GM23338 (cell line): ENCODE results near the gene KCNK15. TPM values are rescaled to one million over a fixed set of nuclear protein-coding genes. Genes with fewer than 3 reads are reported as not detected.

ENCODE experiments used
- ATAC-seq: fragments of 200-7000 bp; cut with Tn5 transposase; 3 replicates; pipeline ENCODE4 v1.9.1; 2020
- DNase-seq: peaks from one replicate; pipeline ENCODE4 v3.0.0-alpha.2; 2015; ENCODE audit warnings: low spot score
- H2AFZ ChIP-seq: fragments of 200-600 bp; sonication (generic); 2 replicates; pipeline ENCODE4 v1.8.0; 2016; ENCODE audit warnings: antibody characterized with exemption, mild to moderate bottlenecking, moderate library complexity
- H3F3A ChIP-seq: fragments of 200-600 bp; sonication (generic); replicated peaks from 2 replicates; pipeline ENCODE4 v1.8.0; 2017; ENCODE audit warnings: antibody characterized with exemption, mixed run types, low read depth
- H3K27ac ChIP-seq: fragments of 200-600 bp; sonication (generic); 2 replicates; pipeline ENCODE4 v1.6.1; 2016; ENCODE audit warnings: low read depth
- H3K27me3 ChIP-seq: fragments of 200-600 bp; sonication (generic); 2 replicates; pipeline ENCODE4 v1.8.0; 2016; ENCODE audit warnings: mild to moderate bottlenecking, mixed run types, moderate library complexity; ENCODE audit not compliant: insufficient read depth
- H3K36me3 ChIP-seq: fragments of 200-600 bp; sonication (generic); 2 replicates; pipeline ENCODE4 v1.8.0; 2016; ENCODE audit warnings: mild to moderate bottlenecking; ENCODE audit not compliant: insufficient read depth
- H3K4me1 ChIP-seq: fragments of 200-600 bp; sonication (generic); 2 replicates; pipeline ENCODE4 v1.8.0; 2016; ENCODE audit warnings: mild to moderate bottlenecking, moderate library complexity; ENCODE audit not compliant: insufficient read depth
- H3K4me2 ChIP-seq: fragments of 200-600 bp; sonication (generic); 2 replicates; pipeline ENCODE4 v1.7.1; 2017; ENCODE audit warnings: mixed run types
- H3K4me3 ChIP-seq: fragments of 200-600 bp; sonication (generic); 2 replicates; pipeline ENCODE4 v1.6.1; 2016; ENCODE audit warnings: mixed run types
- H3K79me2 ChIP-seq: fragments of 200-600 bp; sonication (generic); replicated peaks from 2 replicates; pipeline ENCODE4 v1.8.0; 2017; ENCODE audit warnings: mild to moderate bottlenecking; ENCODE audit not compliant: insufficient read depth
- H3K9me2 ChIP-seq: fragments of 200-600 bp; sonication (generic); 2 replicates; pipeline ENCODE4 v1.8.0; 2017; ENCODE audit not compliant: insufficient read depth
- H4K20me1 ChIP-seq: fragments of 200-600 bp; sonication (generic); replicated peaks from 2 replicates; pipeline ENCODE4 v1.8.0; 2017; ENCODE audit warnings: mild to moderate bottlenecking; ENCODE audit not compliant: insufficient read depth
- H3K27ac Mint-ChIP-seq: 2 replicates; pipeline ENCODE4 v1.8.0; 2020; ENCODE audit warnings: inconsistent platforms, mild to moderate bottlenecking, moderate library complexity, mixed read lengths
- H3K27me3 Mint-ChIP-seq: 3 replicates; pipeline ENCODE4 v1.8.0; 2022; ENCODE audit warnings: low read depth, mild to moderate bottlenecking, moderate library complexity, mixed read lengths, inconsistent platforms; ENCODE audit not compliant: insufficient read depth, poor library complexity
- H3K36me3 Mint-ChIP-seq: 3 replicates; pipeline ENCODE4 v1.8.0; 2021; ENCODE audit warnings: low read depth, mild to moderate bottlenecking, inconsistent platforms, moderate library complexity, mixed read lengths
- H3K4me1 Mint-ChIP-seq: 3 replicates; pipeline ENCODE4 v1.8.0; 2020; ENCODE audit warnings: mild to moderate bottlenecking, inconsistent platforms, mixed read lengths
- H3K4me3 Mint-ChIP-seq: 3 replicates; pipeline ENCODE4 v1.8.0; 2021; ENCODE audit warnings: moderate library complexity, mild to moderate bottlenecking, inconsistent platforms, mixed read lengths
- H3K9me3 Mint-ChIP-seq: 3 replicates; pipeline ENCODE4 v1.8.0; 2020; ENCODE audit warnings: moderate library complexity, mild to moderate bottlenecking, inconsistent platforms, mixed read lengths
- CREB1 ChIP-seq: fragments of 250-450 bp; sonication (Bioruptor Pico); IDR thresholded peaks from 2 replicates; pipeline ENCODE4 v1.5.0; 2020; ENCODE audit warnings: low read depth, mild to moderate bottlenecking, moderate library complexity
- CTCF ChIP-seq, 2 experiments: fragments of 200-600 bp in 1 of 2; sonication (generic) in 1 of 2; conservative IDR thresholded peaks; 2 replicates each; pipeline versions ENCODE4 v1.5.1 to v1.6.1; 2016 to 2017; ENCODE audit warnings: antibody characterized with exemption in 2 of 2, low read depth in 2 of 2, mild to moderate bottlenecking in 2 of 2, moderate library complexity in 1 of 2
- EZH2phosphoT487 ChIP-seq: fragments of 200-600 bp; sonication (generic); IDR thresholded peaks from one replicate; pipeline ENCODE4 v1.8.1; 2018; ENCODE audit warnings: antibody characterized with exemption; ENCODE audit not compliant: unreplicated experiment
- JUNB ChIP-seq: IDR thresholded peaks from one replicate; pipeline ENCODE4 v1.6.1; 2016; ENCODE audit warnings: antibody characterized with exemption; ENCODE audit not compliant: unreplicated experiment
- POLR2AphosphoS5 ChIP-seq: IDR thresholded peaks from 2 replicates; pipeline ENCODE4 v1.6.1; 2016; ENCODE audit warnings: antibody characterized with exemption, low read depth
- STAT1 ChIP-seq: IDR thresholded peaks from one replicate; pipeline ENCODE4 v1.6.1; 2016; ENCODE audit warnings: antibody characterized with exemption; ENCODE audit not compliant: unreplicated experiment
- ZNF114 ChIP-seq: fragments of 250-450 bp; sonication (Bioruptor Pico); IDR thresholded peaks from 2 replicates; pipeline ENCODE4 v1.5.0; 2020; ENCODE audit warnings: mild to moderate bottlenecking, moderate library complexity
- ZNF331 ChIP-seq: fragments of 250-450 bp; sonication (Bioruptor Pico); IDR thresholded peaks from 2 replicates; pipeline ENCODE4 v1.5.0; 2020; ENCODE audit warnings: low read depth, mild to moderate bottlenecking, moderate library complexity
- polyA plus RNA-seq: library from polyadenylated mRNA; unstranded; fragments of >200 nt; fragmentation: Nextera tagmentation; extraction: Ambion mirVana; gene quantifications from 2 replicates; pipeline ENCODE4 v1.2.1, GENCODE V29; 2016
- total RNA-seq: library from RNA; depleted of rRNA; stranded (reverse); fragments of >200 nt; shearing (Covaris generic); gene quantifications from 2 replicates; pipeline ENCODE4 v1.2.3, GENCODE V29; 2014

The KCNK15 gene
- total and polyA plus RNA-seq, 2 experiments from 2014 or later = 0.63 to 3.3 TPM

- DNase-seq = no peak
- H3K4me3 Mint-ChIP-seq = no peak overlapping the region
- no peak overlapping the region for H3K27ac ChIP-seq
- 0 out of 2 replicates have a peak overlapping the region, but pooled peaks have one; percentile 61 for H2AFZ ChIP-seq
- H3K4me2 ChIP-seq = no peak overlapping the region
- H3K4me1 Mint-ChIP-seq = peaks cover 18% of the 10 kb centered on the region
- no peaks in the 10 kb centered on the region for H3K36me3 Mint-ChIP-seq
- H3K9me3 Mint-ChIP-seq = no peaks in the 10 kb centered on the region
- peaks cover 19% of the 10 kb centered on the region for H3K4me1 ChIP-seq
- no peak overlapping the region for H3K4me3 ChIP-seq
- H3K27ac Mint-ChIP-seq = no peak overlapping the region; the same call in 1 of the 2 replicates
- no peaks in the 10 kb centered on the region for H3K79me2 ChIP-seq
- H3K36me3 ChIP-seq = no peaks in the 10 kb centered on the region
- no peaks in the 10 kb centered on the region for H3K27me3 ChIP-seq
- no peak for TF ChIP-seq ZNF114 (CRISPR knock-in tag)
- no peak for ATAC-seq
- H3K27me3 Mint-ChIP-seq = peaks cover 2% of the 10 kb centered on the region
- H4K20me1 ChIP-seq = no peaks in the 10 kb centered on the region
- H3K9me2 ChIP-seq = no peaks in the 10 kb centered on the region
- H3F3A ChIP-seq = no peaks in the 10 kb centered on the region
Measured at GRCh38 chr20:44700306-44700705, 45.4 kb upstream of the KCNK15 start.

GRCh38 chr20:44701118-44701857, 44.4 kb upstream of the KCNK15 start:
- H3K36me3 Mint-ChIP-seq = no peaks in the 10 kb centered on the region
- peak; percentile 86 for ATAC-seq

GRCh38 chr20:44701858-44702256, 43.8 kb upstream of the KCNK15 start:
- Histone ChIP-seq H3K4me1 (peaks cover 15% of the 10 kb centered on the region), H3K36me3 (no peaks in the 10 kb centered on the region), H3K79me2 (no peaks in the 10 kb centered on the region), H3K27ac (no peak overlapping the region), H3K27me3 (no peaks in the 10 kb centered on the region), H3F3A (no peaks in the 10 kb centered on the region), H3K4me2 (peak overlapping the region; percentile 28; the same call in 1 of the 2 replicates), H3K4me3 (no peak overlapping the region), H3K9me2 (no peaks in the 10 kb centered on the region), H2AFZ (peak overlapping the region; percentile 61; the same call in 1 of the 2 replicates), H4K20me1 (no peaks in the 10 kb centered on the region)
- ATAC-seq (peak; percentile 20), DNase-seq (peak; percentile 47)
- Mint-ChIP-seq H3K27me3 (peaks cover 2% of the 10 kb centered on the region), H3K36me3 (no peaks in the 10 kb centered on the region), H3K4me1 (peaks cover 22% of the 10 kb centered on the region), H3K9me3 (no peaks in the 10 kb centered on the region), H3K4me3 (no peak overlapping the region), H3K27ac (no peak overlapping the region)
- TF ChIP-seq POLR2AphosphoS5 (no peak), ZNF114 (CRISPR knock-in tag) (no peak), CREB1 (CRISPR knock-in tag) (no peak), CTCF (conservative IDR thresholded peaks at IDR 0.05; ENCODE audit: low read depth in 2 of 2) (no peak), STAT1 (no peak), JUNB (no peak), ZNF331 (CRISPR knock-in tag) (no peak)

More at GRCh38 chr20:44701118-44701857, 44.4 kb upstream of the KCNK15 start:
- H3K4me1 ChIP-seq = peaks cover 15% of the 10 kb centered on the region
- peak overlapping the region; percentile 28; the same call in 1 of the 2 replicates for H3K4me2 ChIP-seq
- no peak overlapping the region for H3K27ac ChIP-seq
- H2AFZ ChIP-seq = peak overlapping the region; percentile 61
- H3K9me2 ChIP-seq = no peaks in the 10 kb centered on the region
- Mint-ChIP-seq H3K4me3 (no peak overlapping the region), H3K27me3 (peaks cover 2% of the 10 kb centered on the region), H3K9me3 (no peaks in the 10 kb centered on the region), H3K27ac (no peak overlapping the region), H3K4me1 (peaks cover 20% of the 10 kb centered on the region)
- no peaks in the 10 kb centered on the region for H3K79me2 ChIP-seq
- H3F3A ChIP-seq = no peaks in the 10 kb centered on the region
- 0 out of 4 replicates have a peak, but pooled peaks have one; percentile 5 to 11 for TF ChIP-seq CTCF (conservative IDR thresholded peaks at IDR 0.05; ENCODE audit: low read depth in 2 of 2)
- TF ChIP-seq EZH2phosphoT487 = no peak
- DNase-seq = peak; percentile 75
- H3K4me3 ChIP-seq = no peak overlapping the region
- no peaks in the 10 kb centered on the region for H3K27me3 ChIP-seq
- no peaks in the 10 kb centered on the region for H3K36me3 ChIP-seq
- no peaks in the 10 kb centered on the region for H4K20me1 ChIP-seq
